ENCODE measurements around the gene SH3PXD2A.
"Not testable (repeated sequence)": the region's sequence is repeated elsewhere in the genome, so short reads cannot be mapped to it uniquely, and the experiment has no call there.

Gene SH3PXD2A

DNA sequence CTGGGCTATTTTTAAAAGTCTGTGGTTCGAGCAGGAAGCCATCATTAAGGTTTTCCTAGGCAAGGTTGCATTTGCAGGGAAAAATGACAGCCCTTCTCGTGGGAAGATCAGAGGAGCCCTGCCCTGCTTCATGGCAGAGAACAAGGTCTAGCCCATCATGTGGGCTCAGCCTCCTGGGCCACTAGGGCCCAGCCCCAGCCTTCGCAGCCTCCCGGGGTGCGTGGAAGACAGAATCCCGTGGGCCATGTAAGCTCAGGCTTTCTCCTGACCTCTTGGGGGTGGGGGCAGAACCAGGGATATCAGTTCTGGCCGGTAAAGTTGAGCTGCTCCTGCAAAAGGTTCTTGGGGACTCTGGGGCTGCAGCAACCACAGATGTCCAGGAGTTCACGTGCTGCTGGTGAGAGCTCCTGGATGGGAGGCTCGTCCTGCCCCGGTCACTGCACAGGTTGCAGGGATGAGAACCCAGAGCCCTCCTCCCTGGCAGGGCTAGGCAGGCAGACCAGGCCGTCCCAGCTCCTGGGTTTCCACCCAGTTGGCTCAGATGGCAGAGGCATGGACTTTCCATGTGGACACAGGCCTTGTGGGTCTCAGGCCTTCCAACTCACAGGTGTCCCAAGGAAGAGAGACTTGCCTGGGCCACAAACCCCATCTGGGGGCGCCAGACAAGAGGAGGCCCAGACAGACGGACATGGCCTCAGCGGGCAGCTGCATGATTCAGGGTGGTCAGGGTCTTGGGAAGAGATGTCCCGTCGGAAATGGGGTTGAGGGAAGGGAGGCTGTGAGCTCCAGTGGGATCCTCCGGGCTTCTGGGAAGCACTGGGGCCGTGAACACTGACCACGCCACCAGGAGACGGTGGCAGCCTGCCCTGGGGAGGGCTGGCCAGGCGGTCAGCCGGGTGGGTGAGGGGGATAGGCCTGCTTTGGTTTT lies 235.7 kb downstream of the SH3PXD2A start:
- no peak for DNase-seq (ENCODE audit: low read depth)

- DNase-seq (ENCODE audit: low read depth) = no peak
Observed at GRCh38 chr10:103618575-103619423, 236.6 kb downstream of the SH3PXD2A start.

DNA sequence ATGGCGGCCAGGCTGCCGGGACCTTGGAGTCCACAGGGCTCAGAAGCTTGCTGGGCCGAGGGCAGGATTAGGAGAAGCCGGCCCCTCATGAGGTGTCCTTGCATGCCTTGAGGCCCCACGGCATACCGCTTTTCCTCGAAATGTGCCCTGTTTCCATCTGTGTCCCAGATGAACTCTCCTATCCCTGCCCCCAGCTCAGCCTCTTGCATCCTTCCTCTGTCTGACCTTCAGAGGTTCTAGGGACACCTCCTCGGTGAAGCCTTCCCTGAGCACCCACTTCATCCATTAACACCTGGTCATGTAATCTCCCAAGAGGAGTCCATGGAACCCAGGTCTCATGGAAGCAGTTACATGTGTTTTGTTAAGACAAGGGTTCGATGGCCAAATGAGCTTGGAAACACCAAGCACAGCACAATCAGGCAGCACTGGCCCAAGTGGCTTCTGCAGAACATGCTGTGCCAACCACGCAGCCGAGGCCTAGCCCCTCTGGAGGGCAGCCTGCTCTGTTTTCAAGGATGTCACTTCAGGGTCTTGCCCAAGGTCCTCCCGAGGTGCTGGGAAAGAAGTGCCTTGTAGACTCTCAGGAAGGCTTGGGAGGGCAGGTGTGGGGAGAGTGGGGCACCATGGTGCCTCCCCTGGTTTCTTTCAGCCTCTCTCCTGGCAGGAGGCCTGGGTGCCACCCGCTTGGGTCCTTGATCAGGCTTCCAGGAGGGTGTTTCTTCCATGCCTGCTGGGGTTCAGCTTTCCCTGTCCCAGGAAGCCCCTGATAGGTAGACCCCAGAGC lies 237.6 kb downstream of the SH3PXD2A start:
- no peak for DNase-seq (ENCODE audit: low read depth)

- no peak for DNase-seq (ENCODE audit: low read depth)
Observed at GRCh38 chr10:103616705-103617601, 238.4 kb downstream of the SH3PXD2A start.

- no peak for DNase-seq (ENCODE audit: low read depth)
Observed at GRCh38 chr10:103614306-103615158, 240.8 kb downstream of the SH3PXD2A start.

GRCh38 chr10:103613616-103614015 lies 241.8 kb downstream of the SH3PXD2A start:
- no peak for DNase-seq (ENCODE audit: low read depth)

DNA sequence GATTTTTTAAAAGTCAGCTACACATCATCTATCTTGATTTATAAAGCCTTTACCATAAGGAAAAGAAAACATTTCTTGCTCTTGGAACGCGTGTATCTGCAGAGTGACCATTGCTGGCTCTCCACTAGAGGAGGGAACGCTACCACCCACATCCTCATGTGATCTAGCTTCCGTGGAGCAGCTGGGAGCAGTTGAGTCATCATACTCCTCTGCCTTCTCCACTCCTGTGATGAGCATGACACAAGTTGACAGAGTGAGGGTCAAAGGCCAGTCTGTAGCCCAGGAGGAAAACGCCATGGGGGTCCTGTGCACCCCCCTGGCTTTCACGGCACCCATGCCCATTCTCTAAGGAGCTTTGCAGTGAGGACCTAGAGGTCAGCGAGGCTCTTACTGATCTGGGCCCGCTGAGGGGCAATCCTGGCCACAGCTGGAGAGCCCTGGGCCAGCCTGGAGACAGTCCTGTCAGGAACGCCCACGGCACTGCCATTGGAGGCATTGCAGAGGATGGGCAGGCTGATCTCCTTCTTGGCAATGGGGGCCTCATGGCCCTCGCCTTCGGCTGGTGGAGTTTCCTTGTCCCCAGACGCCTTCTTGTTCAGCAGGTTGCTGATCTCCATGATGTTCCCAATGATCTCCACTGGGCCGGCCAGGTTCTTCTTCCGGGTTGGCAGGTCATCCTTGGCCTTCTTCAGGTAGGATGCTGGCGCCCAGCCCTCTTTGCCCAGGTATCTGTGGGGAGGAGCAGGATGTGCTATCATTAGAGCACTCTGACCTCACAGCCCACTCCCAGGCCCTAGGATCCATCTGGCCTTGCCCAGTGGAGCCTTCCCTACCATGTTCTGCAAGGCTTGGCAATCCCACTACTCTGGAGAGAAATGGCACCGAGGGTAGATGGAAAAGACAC lies 242.7 kb downstream of the SH3PXD2A start:
- DNase-seq (ENCODE audit: low read depth) = no peak

DNA sequence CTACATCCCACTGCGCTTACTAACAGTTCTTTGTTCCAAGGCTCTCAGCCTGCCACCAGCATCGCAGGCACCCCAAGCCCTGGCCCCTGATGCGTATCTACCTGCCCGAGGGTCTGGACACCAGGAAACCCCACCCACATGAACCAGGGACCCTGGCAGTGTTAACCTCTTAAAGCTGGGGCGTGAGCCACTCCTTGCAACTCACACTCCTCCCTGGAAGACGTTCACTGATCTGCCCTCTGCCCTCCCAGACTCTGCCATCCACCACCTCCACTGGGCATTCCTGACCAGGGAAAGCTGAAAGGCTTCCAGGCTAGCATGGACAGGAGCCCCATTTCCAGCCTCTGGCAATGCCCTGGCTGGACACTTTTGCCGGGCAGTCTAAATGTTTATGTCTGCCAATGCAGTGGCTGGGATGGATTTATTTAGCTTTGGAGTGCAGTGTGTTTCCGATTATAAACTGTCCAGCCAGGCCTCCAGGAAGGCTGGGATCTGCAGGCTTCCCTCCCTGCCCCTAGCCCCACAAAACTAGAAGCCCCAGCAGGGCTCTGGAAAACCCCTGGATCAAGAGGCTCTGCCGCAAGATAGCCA lies 244.4 kb downstream of the SH3PXD2A start:
- no peak for DNase-seq (ENCODE audit: low read depth)

- no peak for DNase-seq (ENCODE audit: low read depth)
Observed at GRCh38 chr10:103610083-103610472, 245.3 kb downstream of the SH3PXD2A start.

- no peak for DNase-seq (ENCODE audit: low read depth)
Observed at GRCh38 chr10:103609231-103610082, 245.9 kb downstream of the SH3PXD2A start.

DNA sequence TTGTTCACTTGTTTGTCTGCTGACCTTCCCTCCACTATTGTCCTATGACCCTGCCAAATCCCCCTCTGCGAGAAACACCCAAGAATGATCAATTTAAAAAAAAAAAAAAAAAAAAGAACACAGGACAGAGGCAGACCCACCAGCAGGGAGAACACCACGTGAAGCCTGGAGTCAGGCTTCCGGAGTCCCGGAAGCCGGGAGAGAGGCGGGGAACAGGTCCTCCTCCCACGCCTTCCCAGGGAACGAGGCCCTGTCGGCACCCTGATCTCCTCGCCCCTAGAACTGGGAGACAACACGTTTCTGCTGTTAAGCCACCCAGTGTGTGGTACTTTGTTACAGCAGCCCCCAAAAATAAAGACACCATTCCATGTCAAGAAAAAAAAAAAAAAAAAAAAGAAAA lies 247.3 kb downstream of the SH3PXD2A start:
- DNase-seq (ENCODE audit: low read depth) = not testable (repeated sequence)

GRCh38 chr10:103607051-103607450 lies 248.3 kb downstream of the SH3PXD2A start:
- DNase-seq (ENCODE audit: low read depth) = not testable (repeated sequence)

DNA sequence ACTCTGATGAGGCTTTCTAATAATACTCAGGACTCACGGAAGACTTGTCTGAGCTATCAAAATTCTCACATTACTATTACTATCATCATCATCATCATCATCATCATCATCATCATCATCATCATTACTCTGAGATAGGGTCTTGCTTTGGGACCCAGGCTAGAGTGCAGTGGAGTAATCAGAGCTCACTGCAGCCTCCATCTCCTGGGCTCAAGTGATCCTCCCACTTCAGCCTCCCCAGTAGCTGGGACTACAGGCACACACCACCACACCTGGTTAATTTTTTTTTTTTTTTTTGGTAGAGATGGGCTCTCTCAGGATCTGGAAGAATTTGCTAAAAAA lies 249.3 kb downstream of the SH3PXD2A start:
- not testable (repeated sequence) for DNase-seq (ENCODE audit: low read depth)

DNA sequence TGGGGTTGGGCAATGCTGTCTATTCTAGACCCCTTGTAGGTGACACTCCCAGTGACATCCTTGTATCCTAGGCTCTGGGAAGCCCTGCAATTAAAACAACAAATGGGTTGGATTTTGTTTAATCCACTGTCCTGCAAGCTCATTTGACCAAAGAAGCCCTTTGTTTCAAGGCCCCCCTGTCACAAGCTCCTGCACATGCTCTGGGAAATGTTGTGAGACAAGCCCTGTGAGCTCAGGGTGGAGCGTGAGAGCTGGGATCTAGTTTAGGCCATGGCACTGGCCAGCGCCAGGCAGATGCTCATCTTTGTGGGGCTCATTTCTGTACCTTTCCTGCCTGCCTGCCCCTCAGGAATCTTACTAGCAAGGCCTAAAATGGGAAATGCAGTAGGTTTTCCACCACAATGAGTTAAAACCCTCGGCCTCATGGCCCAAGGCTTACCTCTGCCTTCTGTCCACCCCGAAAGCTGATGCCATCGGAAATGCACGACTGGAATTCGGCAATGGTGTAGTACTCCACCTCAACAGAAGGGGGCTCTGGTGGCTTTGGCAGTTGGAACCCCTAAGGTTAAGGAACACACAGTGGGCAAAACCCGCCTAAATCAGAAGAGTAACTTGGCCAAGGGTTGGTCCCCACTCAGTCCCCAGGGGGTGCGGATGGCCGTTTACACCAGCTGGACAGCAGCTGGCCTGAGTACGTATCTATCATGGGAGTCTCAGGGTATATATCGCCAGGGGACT lies 249.8 kb downstream of the SH3PXD2A start:
- DNase-seq (ENCODE audit: low read depth) = no peak

GRCh38 chr10:103603382-103603781 lies 252.0 kb downstream of the SH3PXD2A start:
- no peak for DNase-seq (ENCODE audit: low read depth)

DNA sequence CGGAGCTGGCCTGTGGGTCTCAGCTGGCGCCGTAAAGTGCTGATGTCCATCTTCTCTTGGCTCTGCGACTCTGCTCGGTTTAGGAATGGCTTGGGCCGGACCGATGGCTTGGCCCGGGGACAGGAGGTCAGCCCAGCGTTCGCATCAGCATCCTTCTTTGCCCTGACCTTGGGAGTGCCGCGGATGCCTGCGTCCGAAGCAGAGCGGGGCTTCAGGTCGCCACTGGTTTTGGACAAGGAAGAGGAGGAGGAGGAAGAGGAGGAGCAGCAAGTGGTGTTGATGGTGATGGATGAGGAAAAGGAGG lies 252.6 kb downstream of the SH3PXD2A start:
- DNase-seq (ENCODE audit: low read depth) = no peak

All from activated T-cell treated with anti-CD3 and anti-CD28 coated beads for 24 hours (primary cell).